Measurements from ENCODE around the gene EPHA7. TPM values are rescaled to one million over a fixed set of nuclear protein-coding genes. Genes with fewer than 3 reads are reported as not detected.

Gene EPHA7
- total RNA-seq, 1 donor from 2014 or later, result 0.40 TPM

GRCh38 chr6:93393554-93394074 is 25.7 kb downstream of the EPHA7 start:
- H3K4me3 ChIP-seq (ENCODE audit: low read depth, low read length), result no peak overlapping the region
- no peak for DNase-seq (ENCODE audit: low read depth)
- no peak for TF ChIP-seq CTCF (conservative IDR thresholded peaks at IDR 0.05; ENCODE audit: low read depth, low read length)

- no peak for TF ChIP-seq CTCF (conservative IDR thresholded peaks at IDR 0.05; ENCODE audit: low read depth, low read length)
- no peak overlapping the region for H3K4me3 ChIP-seq (ENCODE audit: low read depth, low read length)
- DNase-seq (ENCODE audit: low read depth), result no peak
Measured at GRCh38 chr6:93392797-93393196, 26.6 kb downstream of the EPHA7 start.

GRCh38 chr6:93391965-93392364 is 27.4 kb downstream of the EPHA7 start:
- TF ChIP-seq CTCF (conservative IDR thresholded peaks at IDR 0.05; ENCODE audit: low read depth, low read length), result no peak
- DNase-seq (ENCODE audit: low read depth), result no peak
- peak overlapping the region; percentile 45 for H3K4me3 ChIP-seq (ENCODE audit: low read depth, low read length)

GRCh38 chr6:93389192-93389591 is 30.2 kb downstream of the EPHA7 start:
- no peak for TF ChIP-seq CTCF (conservative IDR thresholded peaks at IDR 0.05; ENCODE audit: low read depth, low read length)
- DNase-seq (ENCODE audit: low read depth), result no peak
- peak overlapping the region; percentile 9 for H3K4me3 ChIP-seq (ENCODE audit: low read depth, low read length)

GRCh38 chr6:93388070-93388469 is 31.3 kb downstream of the EPHA7 start:
- H3K4me3 ChIP-seq (ENCODE audit: low read depth, low read length), result no peak overlapping the region
- no peak for TF ChIP-seq CTCF (conservative IDR thresholded peaks at IDR 0.05; ENCODE audit: low read depth, low read length)
- no peak for DNase-seq (ENCODE audit: low read depth)

GRCh38 chr6:93376026-93376540 is 43.3 kb downstream of the EPHA7 start:
- no peak overlapping the region for H3K4me3 ChIP-seq (ENCODE audit: low read depth, low read length)
- no peak for TF ChIP-seq CTCF (conservative IDR thresholded peaks at IDR 0.05; ENCODE audit: low read depth, low read length)
- no peak for DNase-seq (ENCODE audit: low read depth)

- no peak for TF ChIP-seq CTCF (conservative IDR thresholded peaks at IDR 0.05; ENCODE audit: low read depth, low read length)
- H3K4me3 ChIP-seq (ENCODE audit: low read depth, low read length), result no peak overlapping the region
- no peak for DNase-seq (ENCODE audit: low read depth)
Measured at GRCh38 chr6:93373445-93373844, 45.9 kb downstream of the EPHA7 start.
